HG03520 (cell line): Measurements from ENCODE around the gene SEMA4D.
"Not testable (repeated sequence)": the region's sequence is repeated elsewhere in the genome, so short reads cannot be mapped to it uniquely, and the experiment has no call there.

Source experiments
- ATAC-seq: cut with Tn5 transposase; IDR thresholded peaks from one replicate; pipeline ENCODE4 v1.9.1; 2021; ENCODE audit warnings: mild to moderate bottlenecking, moderate library complexity; ENCODE audit not compliant: unreplicated experiment

SEMA4D gene

DNA sequence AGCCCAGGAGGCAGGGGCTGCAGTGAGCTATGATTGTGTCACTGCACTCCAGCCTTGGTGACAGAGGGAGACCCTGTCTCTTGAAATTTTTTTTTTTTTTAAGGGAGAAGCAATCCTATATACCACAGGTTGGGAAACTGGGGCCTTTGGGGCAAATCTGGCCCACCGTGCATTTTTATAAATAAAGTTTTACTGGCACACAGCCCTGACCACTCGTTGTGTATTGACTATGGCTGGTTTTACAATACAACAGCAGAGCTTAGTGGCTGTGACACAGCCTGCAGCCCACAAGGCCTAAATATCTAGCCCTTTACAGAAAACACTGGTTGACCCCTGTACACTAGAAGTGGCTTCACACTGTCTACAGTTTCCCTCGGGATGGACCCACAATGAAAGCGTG, 121.6 kb downstream of the SEMA4D start:
- no peak for ATAC-seq

DNA sequence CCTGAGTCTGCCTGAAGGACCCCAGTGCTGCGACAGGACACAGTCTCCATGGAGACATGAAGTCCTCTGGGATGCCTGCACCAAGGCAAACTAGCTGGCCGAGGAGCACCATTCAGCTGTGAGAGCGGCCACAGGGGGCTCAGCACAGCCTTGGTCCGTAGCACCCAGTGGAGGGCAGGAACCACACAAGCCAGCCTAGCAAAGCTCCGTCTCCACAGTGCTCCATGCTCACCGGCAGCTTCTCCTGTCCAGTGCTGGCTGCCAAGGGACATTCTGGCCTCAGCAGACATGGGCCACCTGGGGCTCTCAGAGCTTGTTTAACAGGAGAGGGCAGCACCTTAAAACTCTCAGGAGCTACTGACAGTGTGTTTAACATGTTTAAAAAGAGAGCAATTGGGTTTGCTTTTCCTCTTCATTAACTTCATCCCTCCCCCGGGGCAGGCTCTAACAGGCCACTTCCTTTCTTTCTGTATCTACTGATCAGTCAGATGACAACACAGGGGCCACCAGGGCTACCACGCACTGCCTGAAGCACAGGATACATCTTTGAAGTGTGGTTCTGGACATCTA, 122.6 kb downstream of the SEMA4D start:
- peak; percentile 65 for ATAC-seq

DNA sequence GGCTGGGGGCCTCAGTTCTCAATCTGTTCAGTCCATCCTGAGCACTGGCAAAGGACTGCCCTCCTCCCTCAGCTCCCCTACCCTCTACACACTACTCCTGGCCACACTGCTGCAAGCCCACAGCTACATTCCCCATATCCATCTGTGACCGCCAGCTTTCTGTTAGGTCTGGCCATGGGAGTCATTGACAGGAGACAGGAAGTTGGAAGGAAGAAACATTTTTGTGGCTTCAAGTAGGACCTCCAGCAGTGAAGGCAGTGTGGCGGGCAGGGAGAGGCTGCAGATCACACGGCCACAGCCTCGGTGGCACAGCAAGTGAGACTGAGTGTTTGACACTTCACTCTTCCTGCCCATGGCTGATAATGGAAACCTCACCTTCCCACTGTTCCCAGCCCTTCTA, 123.7 kb downstream of the SEMA4D start:
- ATAC-seq: no peak

DNA sequence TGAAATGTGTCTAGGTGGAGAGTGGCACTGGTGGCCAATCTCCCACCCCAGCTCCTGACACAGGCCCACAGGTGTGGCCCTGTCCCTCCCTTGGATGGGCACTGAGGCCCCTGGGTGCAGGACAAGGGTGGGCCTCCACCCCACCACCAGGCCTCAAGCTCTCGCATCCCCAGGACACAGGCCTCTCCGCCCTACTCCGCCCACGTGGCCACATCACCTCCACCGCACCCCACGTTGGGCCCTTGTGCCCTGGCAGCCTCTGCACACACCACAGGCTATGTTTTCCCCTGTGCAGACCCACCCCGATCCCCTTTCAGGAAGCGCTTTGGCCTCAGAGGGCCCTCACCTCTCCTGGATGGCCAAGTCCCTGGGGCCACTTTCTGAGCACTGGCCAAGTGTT, 124.9 kb downstream of the SEMA4D start:
- no peak for ATAC-seq

DNA sequence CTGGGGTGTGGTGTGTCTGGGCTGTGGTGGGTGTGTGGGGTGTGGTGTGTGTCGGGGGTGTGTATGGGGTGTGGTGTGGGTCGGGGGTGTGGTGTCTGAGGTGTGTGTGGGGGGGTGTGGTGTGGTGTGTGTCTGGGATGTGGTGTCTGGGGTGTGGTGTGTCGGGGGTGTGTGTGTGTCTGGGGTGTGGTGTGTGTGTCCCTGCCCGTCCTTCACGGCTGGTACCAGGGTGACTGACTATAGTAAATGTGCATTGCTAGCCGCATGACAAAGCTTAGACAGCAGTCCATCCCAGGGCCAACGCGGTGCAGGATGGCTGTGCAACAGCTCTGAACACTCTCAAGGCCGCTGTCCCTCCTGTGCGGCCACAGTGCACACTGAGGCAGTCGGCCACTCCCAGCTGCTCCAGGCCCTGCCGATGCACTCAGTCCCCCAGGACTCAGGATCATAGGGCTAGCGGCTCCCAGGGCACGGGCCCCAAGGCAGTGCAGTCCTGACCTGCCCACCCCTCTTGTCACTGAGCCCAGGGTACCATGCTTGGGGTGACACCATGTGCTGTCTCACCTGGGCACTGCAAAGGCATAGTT, 125.6 kb downstream of the SEMA4D start:
- no peak for ATAC-seq

DNA sequence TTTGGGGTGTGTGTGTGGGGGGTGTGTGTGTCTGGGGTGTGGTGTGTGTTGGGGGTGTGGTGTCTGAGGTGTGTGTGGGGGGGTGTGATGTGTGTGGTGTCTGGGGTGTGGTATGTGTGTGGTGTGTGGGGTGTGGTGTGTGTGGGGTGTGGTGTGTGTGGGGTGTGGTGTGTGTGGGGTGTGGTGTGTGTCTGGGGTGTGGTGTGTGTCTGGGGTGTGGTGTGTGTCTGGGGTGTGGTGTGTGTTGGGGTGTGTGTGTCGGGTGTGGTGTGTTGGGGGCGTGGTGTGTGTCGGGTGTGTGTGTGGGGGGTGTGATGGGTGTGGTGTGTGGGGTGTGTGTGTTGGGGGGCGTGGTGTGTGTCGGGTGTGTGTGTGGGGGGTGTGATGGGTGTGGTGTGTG, 126.1 kb downstream of the SEMA4D start:
- ATAC-seq: not testable (repeated sequence)

DNA sequence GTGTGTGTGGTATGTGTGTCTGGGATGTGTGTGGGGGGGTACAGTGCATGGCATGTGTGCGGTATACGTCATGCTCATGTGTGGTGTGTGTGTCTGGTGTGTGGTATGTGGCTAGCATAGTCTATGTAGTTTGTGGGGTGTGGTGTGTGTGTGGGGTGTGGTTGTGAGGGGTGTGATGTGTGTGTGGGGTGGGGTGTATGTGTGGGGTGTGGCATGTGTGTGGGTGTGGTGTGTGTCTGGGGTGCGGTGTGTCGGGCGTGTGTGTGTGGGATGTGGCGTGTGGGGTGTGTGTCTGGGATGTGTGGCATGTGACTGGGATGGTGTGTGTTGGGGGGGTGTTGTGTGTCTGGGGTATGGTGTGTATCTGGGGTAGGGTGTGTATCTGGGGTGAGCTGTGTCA, 127.3 kb downstream of the SEMA4D start:
- no peak for ATAC-seq

DNA sequence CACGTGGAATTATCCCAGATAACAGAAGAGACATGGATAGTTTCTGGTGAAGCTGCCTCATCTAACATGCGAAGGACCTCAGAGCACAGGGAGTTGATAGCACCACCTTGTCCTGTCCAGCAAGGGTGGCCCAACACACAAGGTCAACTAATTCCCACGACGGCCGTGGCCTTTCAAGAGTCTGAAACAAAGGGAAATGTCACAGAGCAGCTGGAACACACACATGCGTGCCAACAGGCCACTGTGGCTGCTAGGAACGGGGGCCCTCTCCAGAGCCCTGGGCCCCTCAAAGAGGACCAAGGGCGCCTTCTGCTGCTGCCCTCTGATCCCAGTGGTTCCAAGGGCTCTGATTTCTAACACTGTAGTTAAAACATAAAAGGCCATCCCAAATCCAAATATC, 128.9 kb downstream of the SEMA4D start:
- ATAC-seq: no peak

DNA sequence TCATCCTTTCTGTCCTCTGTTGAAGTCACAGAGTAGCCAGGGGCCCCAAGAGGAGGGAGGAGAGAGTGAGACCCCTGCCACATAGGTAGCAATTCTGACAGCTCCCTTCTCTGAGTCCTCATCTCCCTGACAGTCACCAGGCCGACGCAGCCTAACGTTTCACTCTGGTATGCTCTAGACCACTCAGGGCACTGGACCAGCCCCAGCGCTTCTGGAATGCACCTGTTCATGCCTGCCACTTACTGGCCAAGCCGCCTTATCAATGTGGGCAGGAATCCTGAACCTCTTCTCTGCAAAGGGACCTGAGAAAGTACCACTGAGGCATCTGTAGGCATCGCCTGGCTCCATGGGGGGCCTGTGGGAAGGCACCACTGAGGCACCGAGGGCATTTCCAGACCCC, 129.4 kb downstream of the SEMA4D start:
- no peak for ATAC-seq

DNA sequence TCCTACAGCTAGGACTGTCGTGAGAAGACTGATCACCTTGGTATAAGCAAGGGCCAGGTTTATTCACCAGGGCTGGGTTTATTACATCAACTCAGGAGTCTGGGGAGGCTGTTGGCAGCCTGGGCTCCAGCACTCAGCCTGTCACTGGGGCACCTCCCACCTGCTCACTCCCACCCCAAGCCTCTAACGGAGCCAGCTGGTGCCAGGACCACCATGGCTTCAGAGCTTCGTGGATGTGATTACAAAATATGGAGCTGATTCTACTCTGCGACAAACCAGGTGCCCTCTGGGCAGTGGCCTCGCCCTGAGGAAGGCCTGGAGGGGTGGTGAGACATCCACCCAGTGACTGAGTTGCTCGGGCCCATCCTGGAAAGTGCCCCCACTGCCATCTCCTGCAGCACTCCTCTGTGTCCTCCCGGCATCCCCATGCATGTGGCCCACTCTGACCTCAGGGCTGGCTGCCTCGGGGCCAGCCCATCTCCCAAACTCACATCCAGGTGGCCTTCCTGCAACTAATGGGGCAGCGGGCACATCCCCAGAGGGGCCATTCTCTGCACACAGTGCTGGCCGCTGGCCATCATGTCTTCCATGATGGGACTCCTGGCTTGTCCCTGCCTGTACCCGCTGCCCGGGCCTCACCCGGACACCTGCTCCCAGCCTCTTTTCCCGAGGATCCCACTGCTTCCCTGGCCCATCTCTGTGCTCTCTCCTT, 130.0 kb downstream of the SEMA4D start:
- ATAC-seq: no peak

DNA sequence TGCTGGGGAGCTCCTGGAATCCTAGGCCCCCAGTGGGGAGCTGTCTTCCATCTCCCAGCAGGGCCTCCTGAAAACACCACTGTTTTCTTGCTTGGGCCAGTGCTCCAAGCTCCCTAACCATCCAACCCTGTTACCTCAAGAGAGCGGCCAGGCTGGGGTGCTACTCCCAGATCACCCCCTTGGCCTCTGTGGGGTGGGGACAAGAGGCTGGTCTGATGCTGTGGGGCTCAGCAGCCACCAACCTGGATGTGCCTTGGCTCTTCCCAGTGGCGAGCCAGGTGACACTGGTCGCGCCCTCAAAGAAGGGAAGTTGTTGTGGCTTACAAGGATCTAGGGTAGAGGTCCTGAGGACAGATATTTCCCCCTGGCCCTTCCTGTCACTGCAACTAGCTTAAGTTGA, 130.6 kb downstream of the SEMA4D start:
- ATAC-seq: no peak

DNA sequence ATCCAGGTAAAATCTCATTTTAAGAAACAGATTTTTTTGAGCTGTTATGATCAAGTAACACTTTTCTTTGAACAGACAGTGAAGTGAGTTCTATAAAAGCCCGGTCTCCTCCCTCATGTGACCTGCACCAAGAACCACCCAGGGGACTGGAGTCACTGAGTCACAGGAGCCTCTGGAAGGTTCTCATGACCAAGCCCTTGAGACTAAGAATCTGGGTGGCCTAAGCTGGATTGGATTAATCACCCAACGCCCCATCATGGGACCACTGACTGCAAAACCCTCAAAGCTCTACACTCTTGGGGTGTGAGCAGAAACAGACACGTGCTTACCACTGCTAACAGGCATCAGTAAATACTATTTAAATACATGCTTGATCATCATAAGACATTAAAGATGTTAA, 131.2 kb downstream of the SEMA4D start:
- ATAC-seq: no peak

DNA sequence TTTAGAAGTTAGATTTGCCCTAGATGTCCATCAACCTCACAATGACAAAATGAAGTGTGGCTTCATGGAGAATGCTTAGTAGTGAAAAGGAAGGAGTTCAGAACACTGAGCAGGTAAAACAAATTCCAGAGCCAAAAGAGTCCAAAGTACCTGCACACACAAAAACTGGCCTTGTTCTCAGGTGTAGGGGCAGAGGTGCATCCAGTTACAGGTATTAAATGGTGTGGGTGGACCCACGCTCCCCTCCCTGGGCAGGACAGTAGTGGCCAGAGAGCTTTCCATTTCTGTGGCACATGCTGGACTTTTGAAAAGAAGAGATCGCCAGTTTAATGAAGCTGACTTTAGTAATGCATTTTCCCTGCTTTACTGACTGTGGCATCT, 132.4 kb downstream of the SEMA4D start:
- ATAC-seq: no peak

DNA sequence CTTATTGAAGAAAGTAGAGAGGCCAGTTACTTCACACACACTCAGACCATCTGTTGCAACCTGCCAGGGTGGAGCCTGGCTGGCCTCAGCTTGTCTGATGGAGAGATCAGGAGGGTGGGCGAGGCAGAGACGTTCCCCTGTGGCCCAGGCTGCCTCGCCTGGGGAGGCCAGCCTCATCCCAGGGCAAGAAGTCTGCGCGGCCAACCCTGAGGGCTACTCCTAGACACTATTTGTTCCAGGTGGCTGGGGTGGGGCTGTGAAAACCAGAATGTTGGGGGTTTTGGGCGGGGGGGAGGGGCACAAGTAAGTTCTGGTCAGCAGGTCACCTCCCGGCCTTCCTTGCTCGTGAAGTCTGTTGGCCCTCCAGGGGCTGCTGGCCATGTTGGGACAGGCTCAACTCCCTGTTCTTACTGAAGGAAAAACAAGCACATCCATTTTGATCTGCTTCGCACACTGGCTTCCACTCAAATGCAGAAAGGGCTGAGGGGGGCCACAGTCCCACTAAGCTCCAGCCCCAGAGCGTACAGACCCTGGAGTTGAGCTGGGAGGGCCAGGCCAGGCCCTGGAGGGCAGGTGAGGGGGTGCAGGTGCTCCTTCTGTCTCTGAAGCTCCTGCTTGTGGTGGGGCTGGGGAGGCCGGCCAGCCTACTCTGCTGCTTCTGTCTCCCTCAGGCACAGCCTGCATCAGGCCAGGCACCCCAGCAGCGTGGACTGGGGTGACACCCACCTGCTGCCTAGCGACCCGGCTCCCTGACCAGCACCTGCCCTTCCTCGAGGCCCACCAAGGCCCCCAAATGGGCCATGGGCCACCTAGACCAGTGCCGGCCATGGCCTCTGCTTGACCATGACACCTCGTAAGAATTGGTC, 133.0 kb downstream of the SEMA4D start:
- ATAC-seq: no peak

DNA sequence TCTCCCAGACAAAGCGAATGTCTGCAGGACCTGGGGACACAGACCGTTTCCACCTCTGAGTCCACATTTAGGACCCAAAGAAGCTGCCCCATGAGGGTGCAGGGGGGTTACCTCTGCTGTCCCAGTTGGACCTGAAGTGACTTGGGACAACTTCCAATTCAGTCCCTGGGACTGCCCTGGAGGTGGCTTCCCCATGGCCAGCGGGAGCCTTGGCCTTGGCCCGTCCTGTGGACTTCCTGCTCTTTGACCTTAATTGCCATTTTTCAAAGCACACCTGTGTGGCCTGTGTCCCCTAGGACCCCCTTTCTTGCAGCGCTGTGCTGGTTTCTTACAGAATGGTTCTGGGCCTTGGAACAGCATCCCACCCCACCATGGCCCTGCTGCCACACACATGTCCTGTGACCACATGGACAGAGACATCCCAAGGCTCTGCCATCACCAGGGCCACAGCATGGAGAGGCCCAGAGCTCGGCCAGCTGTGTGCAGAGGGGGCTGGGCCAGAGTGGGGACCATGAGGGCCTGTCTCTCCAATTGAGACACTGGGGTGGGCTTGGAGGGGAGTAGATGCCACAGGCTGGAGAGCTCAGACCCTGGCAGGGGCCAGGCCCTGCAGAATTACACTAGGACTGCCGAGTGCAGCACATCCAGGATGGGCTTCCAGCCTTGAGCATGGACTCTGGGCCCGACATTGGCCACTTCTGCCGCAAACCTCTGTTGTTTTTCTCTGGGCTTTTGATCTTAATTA, 133.8 kb downstream of the SEMA4D start:
- no peak for ATAC-seq

DNA sequence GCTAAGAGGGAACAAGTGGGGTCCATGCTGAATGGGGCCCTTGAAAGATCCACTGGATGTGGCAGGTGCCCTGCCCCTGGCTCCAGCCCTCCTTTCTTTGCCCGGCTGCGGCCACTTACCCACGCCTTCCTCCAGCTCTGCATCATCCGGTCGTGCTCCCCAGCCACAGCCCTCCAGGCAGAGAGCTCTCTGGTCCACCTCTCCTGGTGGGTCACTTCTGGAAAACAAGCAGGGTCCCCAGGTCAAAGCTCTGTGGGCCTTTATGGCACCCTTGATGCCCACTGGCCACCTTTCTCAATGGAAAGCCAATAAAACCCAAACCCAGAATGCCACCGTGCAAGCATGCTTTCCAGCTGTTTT, 134.6 kb downstream of the SEMA4D start:
- no peak for ATAC-seq

DNA sequence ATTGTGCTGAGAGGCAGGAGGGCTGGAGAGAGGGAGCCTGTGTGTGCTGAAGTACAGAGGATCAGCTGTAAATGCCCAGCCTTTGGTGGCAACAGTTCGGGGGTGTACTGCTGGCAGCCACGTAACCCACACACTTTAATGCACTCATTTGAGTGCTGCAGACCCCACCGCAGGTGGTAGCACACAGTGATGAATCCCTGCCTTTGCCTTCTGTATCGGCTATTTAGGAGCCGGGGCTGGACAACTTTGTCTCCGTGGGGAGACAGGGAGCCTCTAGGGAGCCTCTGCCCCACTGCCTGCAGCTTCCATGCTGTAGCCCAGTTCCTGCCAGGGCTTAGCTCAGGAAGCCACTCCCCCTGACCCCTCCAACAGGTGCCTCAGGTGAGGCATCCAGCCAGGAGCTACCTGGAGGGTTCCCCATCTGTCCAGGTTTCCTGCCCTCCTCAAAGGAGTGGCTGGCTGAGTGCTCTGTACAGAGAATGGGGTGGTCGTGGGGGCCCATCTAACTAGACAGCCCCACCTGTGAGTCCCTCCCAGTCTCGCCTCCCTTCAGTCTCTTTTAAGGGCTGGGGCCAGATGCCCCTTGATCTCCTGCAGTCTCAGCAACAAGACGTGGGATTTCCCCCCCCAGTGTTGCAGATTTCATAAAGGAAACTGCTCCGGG, 135.1 kb downstream of the SEMA4D start:
- no peak for ATAC-seq

DNA sequence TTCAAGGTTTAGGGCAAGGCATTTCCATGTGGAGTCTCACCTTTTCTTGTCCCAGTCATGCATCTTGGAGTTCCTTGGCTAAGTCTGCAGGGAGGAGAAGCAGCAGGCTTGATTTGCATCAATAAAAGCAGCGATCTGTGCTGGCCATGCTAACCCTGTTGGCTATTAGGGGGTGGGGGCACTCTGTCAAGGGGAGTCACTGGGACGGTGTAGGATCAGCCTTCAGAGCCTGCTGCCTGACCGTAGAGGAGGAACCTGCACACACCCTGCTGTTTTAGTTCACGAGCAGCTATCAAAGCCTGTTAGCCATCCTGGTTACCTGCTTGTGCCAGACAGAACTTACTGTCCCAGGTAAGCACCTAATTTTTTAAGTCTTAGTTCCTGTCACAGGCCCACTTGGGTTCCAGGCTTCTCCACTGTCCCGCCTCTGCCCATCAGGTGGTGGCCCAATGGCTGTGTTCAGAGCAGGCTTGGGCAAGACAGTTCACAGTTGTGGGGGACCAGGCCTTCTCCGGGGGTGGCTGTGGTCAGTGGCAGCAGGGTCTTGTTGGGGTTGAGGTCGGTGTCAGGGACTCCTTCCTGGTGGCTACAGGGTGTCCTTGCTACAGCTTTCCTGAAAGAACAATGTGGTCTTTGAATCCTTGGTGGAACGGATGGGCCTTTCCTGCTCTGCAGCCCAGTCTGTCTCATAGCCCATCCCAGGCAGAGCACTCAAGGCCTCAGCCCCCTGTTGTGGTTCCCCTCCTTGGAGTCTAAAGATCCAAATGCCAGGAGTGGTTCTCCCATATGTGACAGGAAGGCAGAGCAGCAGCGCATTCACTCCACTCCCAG, 135.9 kb downstream of the SEMA4D start:
- no peak for ATAC-seq

DNA sequence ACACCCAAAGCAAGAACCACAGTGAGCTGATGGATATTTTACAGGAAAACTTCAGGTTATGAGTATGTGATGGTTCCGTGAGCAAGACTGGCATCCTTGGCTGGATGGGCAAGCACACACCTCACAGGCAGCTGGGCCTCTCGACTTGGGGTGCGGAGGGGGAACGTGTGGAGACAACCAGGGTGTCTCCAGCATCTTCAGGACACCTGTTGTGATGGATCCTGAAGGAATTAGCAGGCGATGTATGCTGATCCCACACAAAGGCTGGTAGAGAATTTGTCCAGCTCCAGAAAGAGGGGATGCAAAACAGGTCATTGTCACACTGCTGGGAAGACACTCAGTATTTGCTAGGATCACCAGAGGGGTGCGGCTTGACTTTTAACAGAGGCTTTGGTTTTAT, 136.9 kb downstream of the SEMA4D start:
- no peak for ATAC-seq

DNA sequence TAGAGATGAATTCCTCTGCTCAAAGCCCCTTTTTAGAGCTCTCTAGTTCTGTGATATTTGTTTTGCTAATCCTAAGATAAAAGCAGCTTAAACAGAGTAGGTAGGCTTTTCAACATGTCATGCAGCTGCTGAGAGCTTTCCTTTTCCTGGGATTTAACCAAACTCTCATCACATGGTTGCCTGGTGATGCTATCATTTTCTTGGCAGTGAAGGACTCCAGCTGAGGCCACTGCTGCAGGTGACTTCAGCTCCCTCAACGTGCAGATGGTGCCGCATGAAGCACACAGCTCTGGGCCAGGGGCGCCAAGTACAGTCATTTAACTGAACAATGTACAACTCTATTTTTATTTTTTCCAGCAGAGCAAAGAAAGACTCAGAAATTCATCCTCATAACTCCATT, 137.4 kb downstream of the SEMA4D start:
- ATAC-seq: no peak
